ENCODE results near the gene SBK3.

The SBK3 gene

GRCh38 chr19:55493052-55493644, 52.2 kb downstream of the SBK3 start:
- no peak overlapping the region for H3K27ac ChIP-seq
- H3K9me3 ChIP-seq (ENCODE audit: low read depth, low read length), result no peaks in the 10 kb centered on the region
- TF ChIP-seq POLR2AphosphoS5 (IDR thresholded peaks at IDR 0.05; ENCODE audit: borderline replicate concordance, low read depth, low read length) (no peak), FOXP2 (optimal IDR thresholded peaks at IDR 0.05; ENCODE audit: control extremely low read depth, extremely low read length, insufficient read depth) (no peak), EZH2 (IDR thresholded peaks at IDR 0.05) (no peak)
- H3K4me3 ChIP-seq, result no peak overlapping the region
- H3K9ac ChIP-seq (ENCODE audit: insufficient read length), result no peak overlapping the region
- no peak for DNase-seq (ENCODE audit: low read depth, low spot score)
- H3K36me3 ChIP-seq (ENCODE audit: insufficient read depth, low read length), result no peaks in the 10 kb centered on the region

- Histone ChIP-seq H3K36me3 (ENCODE audit: insufficient read depth, low read length) (no peaks in the 10 kb centered on the region), H3K4me3 (no peak overlapping the region), H3K27ac (no peak overlapping the region), H3K9ac (ENCODE audit: insufficient read length) (no peak overlapping the region), H3K9me3 (ENCODE audit: low read depth, low read length) (no peaks in the 10 kb centered on the region)
- TF ChIP-seq EZH2 (IDR thresholded peaks at IDR 0.05), result no peak
- TF ChIP-seq POLR2AphosphoS5 (IDR thresholded peaks at IDR 0.05; ENCODE audit: borderline replicate concordance, low read depth, low read length), result no peak
- TF ChIP-seq FOXP2 (optimal IDR thresholded peaks at IDR 0.05; ENCODE audit: control extremely low read depth, extremely low read length, insufficient read depth), result no peak
- no peak for DNase-seq (ENCODE audit: low read depth, low spot score)
Observed at GRCh38 chr19:55492362-55492944, 52.9 kb downstream of the SBK3 start.

GRCh38 chr19:55491546-55492360, 53.6 kb downstream of the SBK3 start:
- H3K9me3 ChIP-seq (ENCODE audit: low read depth, low read length), result no peaks in the 10 kb centered on the region
- TF ChIP-seq FOXP2 (optimal IDR thresholded peaks at IDR 0.05; ENCODE audit: control extremely low read depth, extremely low read length, insufficient read depth) (no peak), POLR2AphosphoS5 (IDR thresholded peaks at IDR 0.05; ENCODE audit: borderline replicate concordance, low read depth, low read length) (no peak), EZH2 (IDR thresholded peaks at IDR 0.05) (no peak)
- no peak overlapping the region for H3K9ac ChIP-seq (ENCODE audit: insufficient read length)
- no peak for DNase-seq (ENCODE audit: low read depth, low spot score)
- H3K36me3 ChIP-seq (ENCODE audit: insufficient read depth, low read length), result no peaks in the 10 kb centered on the region
- no peak overlapping the region for H3K4me3 ChIP-seq
- H3K27ac ChIP-seq, result no peak overlapping the region

Data from SK-N-MC (cell line).